Stimulated activated CD8-positive, alpha-beta memory T cell treated with anti-CD3 and anti-CD28 coated beads, Interleukin-15, amount 100 ng/mL, for 4 hours (primary cell): ENCODE data around the gene KCTD10.
"Not testable (repeated sequence)": the region's sequence is repeated elsewhere in the genome, so short reads cannot be mapped to it uniquely, and the experiment has no call there.

Source experiments
- DNase-seq, 2 donors: peaks; one replicate each; pipeline ENCODE4 v3.0.0-alpha.2; 2020; ENCODE audit warnings: low read depth in 2 of 2

The KCTD10 gene

DNA sequence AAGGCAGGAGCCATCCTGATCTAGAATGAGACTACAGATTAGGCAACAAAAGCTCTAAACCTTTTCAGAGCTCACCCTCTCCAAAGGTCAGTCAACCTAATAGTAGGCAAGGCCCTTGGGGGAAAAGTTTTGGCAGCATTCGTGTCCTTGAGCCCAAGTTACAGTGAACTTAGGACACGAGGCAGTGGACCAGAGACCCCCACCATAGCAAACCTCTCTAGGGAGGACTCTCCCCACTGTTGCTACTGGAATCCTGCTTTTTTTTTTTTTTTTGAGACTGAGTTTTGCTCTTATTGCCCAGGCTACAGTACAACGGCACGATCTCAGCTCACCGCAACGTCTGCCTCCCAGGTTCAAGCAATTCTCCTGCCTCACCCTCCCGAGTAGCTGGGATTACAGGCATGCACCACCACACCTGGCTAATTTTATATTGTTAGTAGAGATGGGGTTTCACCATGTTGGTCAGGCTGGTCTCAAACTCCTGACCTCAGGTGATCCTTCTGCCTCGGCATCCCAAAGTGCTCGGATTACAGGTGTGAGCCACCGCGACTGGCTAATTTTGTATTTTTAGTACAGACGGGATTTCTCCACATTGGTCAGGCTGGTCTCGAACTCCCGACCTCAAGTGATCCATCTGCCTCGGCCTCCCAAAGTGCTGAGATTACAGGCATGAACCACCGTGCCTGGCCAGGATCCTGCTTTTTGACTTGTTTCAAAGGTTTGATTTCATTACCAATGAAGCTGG, 3.4 kb downstream of the KCTD10 start:
- not testable (repeated sequence) for DNase-seq

DNA sequence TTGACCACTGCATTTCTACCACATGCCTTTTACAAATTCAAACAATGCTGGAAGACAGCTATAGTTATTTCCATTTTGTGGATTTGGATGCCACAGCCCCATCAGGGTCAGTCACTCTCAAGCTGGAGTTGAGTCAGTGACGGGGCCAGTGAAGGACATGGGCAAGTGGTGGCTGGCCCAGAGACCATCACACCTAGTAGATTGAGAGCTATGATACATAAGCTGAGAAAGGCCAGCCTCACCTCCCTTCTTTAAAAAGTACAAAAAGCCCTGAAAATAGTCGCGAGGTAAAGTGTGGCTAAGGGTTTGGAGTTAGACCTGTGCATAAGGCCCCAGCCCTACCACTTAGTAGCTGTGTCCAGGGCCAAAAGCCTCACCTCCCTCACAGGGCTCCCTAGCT, 4.1 kb downstream of the KCTD10 start:
- no peak for DNase-seq

DNA sequence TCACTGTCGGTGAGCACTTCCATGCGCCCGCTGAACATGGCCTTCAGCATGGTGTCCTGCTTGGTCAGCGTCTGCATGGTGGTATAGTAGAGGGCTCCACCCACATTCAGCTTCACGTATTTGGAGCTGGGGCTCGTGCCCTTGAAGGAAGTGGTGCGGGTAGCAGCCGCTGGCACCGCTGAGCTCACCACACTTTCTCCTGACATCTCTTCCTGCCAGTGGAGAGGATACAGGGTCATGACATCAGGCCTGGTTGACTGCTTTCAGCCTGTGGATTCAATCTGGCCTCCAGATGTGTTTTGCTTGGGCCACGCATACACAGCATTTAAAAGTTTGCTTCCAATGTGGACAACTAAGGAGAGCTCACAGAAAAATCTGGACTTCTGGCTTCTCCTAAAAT, 7.6 kb downstream of the KCTD10 start:
- no peak for DNase-seq

- DNase-seq = no peak
Measured at GRCh38 chr12:109467978-109468676, 9.0 kb downstream of the KCTD10 start.

DNA sequence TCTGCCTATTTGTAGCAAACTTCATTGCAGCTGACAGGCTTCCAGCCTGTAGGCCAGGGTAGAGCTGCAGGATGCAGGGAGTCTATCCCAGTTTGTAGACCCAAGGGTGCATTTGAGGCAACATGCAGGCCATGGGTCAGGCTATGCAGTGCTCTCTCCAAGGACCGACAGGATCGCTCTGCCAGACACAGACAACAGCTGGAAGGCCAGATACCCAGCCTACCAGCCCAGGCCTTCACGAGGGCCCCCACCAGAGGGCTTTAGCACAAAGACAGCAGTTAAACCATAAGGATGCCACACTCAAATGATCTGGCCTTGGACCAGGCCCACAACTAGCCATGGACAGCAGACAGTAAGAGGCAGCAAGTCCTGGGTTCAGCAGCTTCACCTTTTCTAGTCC, 10.3 kb downstream of the KCTD10 start:
- DNase-seq = no peak

DNA sequence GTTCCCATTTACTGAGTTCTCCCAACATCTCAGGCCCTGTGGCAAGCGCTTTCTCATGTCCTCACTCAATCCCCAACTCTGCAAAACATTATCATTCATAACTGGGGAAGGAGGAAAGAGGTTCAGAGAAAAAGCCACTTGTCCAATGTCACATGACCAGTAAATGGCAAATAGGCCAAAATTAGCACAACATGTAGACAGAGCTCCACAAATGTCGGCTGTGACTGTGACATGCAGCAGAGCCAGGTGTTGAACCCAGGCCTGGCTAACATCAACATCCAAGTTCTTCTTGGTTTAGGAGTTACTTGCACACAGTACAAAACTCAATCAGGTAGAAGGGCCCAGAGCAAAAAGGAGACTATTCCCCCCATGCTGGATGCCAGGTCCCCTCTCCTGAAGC, 10.8 kb downstream of the KCTD10 start:
- DNase-seq = no peak

- DNase-seq = no peak
Measured at GRCh38 chr12:109464642-109465351, 12.3 kb downstream of the KCTD10 start.

DNA sequence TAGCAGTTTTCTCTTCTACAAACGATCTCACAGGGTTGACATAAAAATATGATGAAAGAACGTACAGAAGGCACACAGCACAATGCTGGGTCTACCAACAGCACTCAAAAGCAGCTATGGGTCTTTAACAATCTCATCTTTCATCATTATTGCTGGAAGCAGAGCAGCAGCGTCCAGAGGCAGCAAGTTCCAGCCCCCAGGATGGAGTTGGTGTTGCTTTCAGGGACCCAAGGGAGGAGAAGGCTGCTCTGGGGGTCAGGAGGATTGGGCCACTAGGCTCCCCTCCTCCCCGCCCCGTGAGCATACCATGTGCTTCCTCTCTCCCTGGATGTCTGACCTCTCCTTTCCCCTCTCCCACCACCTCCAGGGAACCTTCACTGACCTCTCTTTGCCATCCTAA, 13.3 kb downstream of the KCTD10 start:
- no peak for DNase-seq

DNA sequence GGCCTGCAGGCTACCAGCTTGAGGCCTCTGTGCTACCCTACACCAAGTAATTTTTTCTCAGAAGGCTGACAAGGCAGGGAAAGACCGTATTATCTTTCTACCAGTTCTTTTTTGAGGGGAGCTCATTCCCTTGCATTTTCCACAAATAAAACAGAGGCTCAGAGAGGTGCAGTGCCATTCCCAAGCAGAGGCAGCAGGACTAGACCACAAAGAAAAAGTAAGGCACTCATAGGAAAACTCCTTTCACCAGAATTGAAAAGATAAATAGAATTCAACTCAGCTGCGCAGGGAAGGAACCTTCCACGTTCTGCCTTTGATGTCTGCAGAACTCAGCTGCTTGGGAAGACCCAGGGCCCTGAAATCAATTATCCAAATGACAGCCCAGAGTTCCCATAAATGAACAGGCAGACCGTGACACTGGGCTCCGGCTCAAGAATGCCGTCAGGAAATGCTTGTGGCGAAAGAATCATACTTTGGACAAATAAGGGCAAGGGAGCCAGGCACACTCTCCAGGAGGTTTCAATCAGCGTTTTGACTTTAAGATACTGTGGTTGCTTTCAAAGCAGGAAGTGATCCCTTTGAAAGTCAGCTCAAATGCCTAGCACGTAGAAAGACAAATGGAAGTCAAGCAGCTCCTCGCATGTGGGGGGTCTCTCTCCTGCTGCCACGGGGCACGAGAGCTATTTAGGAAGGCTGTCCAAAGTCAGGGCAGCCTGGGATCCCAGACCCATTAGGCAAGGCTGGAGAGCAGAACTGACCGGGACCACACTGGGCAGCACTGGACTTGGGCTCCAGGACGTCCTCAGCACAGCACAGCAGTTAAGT, 14.0 kb downstream of the KCTD10 start:
- no peak for DNase-seq

GRCh38 chr12:109461846-109462756, 15.0 kb downstream of the KCTD10 start:
- no peak for DNase-seq

DNA sequence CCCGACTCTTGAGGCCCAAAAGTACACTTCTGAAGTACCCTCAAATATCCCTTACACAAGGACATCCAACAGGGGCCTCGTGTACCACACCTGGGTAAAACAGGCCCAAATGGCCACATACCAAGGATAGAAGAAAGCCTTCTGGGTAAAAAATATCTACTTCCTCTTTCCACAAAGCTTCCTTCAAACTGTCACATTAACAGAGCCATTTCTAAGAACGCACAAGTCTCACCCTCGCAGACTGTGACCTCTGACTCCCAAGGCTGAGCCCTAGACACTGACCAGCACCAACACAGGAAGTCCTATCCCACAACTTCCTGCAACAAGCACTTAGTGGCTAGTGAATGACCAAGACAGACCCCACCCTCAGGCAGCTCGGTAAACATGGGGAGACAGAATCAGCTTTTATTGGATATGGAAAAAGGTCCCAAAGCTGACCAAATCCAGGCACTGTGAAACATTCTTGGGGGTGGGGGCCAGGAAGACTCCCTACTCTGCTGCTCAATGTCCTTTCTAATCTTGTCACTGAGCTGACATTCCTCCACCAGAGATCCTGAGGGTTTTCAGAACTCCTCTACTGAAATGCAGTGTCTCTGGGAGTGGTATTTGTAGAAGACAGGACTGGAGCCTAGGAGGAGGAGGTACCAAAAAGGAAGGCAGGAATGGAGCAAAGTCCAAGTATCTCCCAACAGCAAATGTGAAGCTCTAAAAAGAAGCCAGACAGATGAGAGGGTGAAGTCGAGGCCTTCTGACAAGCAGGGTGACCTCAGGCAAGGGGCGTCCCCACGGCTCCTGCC, 15.9 kb downstream of the KCTD10 start:
- DNase-seq = no peak

DNA sequence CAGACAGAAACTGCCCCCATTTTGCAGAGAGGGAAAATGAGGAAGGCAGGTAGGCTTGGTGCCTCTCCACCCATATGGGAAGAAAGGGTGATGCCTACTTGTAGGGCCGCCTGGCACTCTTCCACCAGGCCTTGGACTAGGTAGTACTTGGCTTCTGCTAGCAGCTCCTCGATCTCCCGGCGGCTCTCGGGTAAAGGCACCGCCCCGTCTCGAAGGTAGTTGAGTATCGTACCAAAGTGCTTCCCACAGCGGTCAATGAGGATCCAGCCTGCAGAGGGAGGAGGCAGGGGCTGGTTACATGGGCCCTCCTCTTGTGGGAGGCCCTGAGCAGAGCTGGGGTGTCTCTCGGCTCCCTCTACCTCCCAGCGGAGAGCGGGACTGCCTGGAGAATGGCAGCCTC, 16.6 kb downstream of the KCTD10 start:
- no peak for DNase-seq

GRCh38 chr12:109459247-109459646, 17.9 kb downstream of the KCTD10 start:
- no peak for DNase-seq

DNA sequence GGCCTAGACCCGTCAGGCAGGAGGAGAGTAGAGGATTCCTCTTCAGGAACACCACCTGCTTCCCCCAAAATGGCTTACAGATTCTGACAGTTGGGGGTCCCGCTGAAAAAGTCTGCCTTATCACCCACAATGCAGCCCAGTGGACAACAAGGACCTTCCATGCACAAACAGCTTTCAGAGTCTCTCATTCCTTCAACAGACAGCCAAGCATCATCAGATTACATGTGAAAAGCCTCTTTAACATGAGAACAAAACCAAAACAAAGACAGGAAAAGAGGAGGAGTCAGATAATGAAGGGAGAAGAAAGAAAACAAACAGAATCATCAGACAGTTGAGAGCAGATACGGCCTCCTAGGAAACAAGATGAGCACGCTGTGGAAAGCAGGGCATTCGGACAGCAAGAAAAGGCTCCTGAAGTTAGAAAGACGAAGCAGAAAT, 18.3 kb downstream of the KCTD10 start:
- no peak for DNase-seq

GRCh38 chr12:109458086-109458485, 19.0 kb downstream of the KCTD10 start:
- DNase-seq = no peak

DNA sequence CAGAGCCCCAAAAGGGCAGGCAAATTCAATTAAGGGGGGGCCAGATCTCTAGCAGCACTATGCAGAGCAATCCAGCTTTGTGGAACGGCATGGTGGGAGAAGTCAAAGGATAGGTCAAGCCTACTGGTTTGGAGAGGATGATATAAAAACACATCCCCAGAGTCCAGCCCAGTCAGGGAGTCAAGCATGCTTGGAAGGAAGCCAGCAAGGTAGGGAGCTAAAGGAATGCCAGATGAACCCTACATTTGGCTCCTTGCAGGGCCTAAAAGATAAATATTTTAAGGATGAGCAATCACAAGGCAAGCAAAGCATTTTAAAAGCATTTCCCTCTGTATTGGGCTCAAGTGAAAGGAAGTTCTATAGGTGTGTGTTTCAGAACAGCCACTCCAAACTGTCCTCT, 21.4 kb downstream of the KCTD10 start:
- DNase-seq = no peak

- DNase-seq = no peak
Measured at GRCh38 chr12:109452489-109452888, 24.6 kb downstream of the KCTD10 start.

GRCh38 chr12:109451400-109451799, 25.7 kb downstream of the KCTD10 start:
- DNase-seq = no peak

- no peak for DNase-seq
Measured at GRCh38 chr12:109450980-109451379, 26.1 kb downstream of the KCTD10 start.
